T-helper 17 cell (primary cell): ENCODE measurements around the gene TENT5A. TPM values are rescaled to one million over a fixed set of nuclear protein-coding genes. Genes with fewer than 3 reads are reported as not detected.

Experiments
- ATAC-seq: fragments of 150-1000 bp; cut with Tn5 transposase; 2 replicates; pipeline ENCODE4 v1.10.0; 2021; ENCODE audit warnings: mild to moderate bottlenecking, moderate library complexity
- DNase-seq, 3 donors: peaks; one replicate each; pipeline versions ENCODE4 v3.0.0 to v3.0.0-alpha.2; 2020 to 2021
- H3K9me3 ChIP-seq: one replicate; pipeline ENCODE4 v1.7.0; 2013; ENCODE audit warnings: low read length, mild to moderate bottlenecking; ENCODE audit not compliant: control insufficient read depth, poor library complexity, severe bottlenecking
- H3K27ac Mint-ChIP-seq: one replicate; pipeline ENCODE4 v1.8.0; 2022; ENCODE audit warnings: mild to moderate bottlenecking, moderate library complexity, mixed read lengths
- H3K27me3 Mint-ChIP-seq: one replicate; pipeline ENCODE4 v1.8.0; 2022; ENCODE audit warnings: mixed read lengths
- H3K36me3 Mint-ChIP-seq: one replicate; pipeline ENCODE4 v1.8.0; 2022; ENCODE audit warnings: low read depth, mixed read lengths
- H3K4me1 Mint-ChIP-seq: one replicate; pipeline ENCODE4 v1.8.0; 2022; ENCODE audit warnings: mild to moderate bottlenecking, mixed read lengths
- H3K4me3 Mint-ChIP-seq: one replicate; pipeline ENCODE4 v1.8.0; 2022; ENCODE audit warnings: mild to moderate bottlenecking, moderate library complexity, mixed read lengths
- total RNA-seq, 4 donors: library from RNA in 2 of 4; stranded (reverse) in 2 of 4; gene quantifications; one replicate each; pipeline ENCODE4 v1.2.3 and lab custom pipeline; 2022 to 2026

Gene TENT5A
- total RNA-seq, 2 donors from 2014 or later: 5.8 to 6.2 TPM

DNA sequence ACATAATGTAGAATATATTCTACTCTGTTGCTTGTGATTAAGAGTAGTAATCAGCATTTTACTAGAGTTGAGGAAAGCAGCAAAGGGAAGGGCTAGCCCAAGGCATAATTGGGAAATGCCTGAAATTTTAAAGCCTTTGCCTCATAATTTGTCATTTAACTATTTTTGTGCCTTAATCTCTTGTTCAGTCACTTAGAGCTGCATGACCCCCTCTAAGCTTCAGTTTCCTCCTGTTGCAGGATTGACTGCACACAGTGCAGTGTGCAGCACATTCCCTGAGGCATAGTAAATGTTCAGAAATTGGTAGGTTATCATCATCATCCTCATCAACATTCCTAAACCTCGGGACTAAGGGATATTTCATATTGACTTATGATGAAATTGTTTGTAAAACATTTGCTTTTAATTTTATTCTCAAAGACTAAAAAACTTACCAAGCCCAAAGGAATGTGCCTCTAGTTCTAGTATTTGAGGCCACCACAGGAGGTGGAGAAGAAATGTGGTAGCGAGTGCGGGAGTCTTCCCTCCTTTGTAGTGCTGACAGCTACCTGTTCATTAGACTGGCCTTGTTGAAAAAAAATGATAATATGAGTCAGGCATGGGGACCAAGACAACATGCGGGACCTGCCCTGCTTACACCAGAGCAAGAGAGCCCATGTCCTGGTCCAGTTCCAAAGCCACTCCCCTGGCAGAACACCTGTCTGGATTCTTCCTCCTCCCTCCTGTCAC, 14.8 kb upstream of the TENT5A start:
- ATAC-seq (no peak), DNase-seq (no peak)
- Mint-ChIP-seq H3K27ac (no peak overlapping the region), H3K4me1 (no peaks in the 10 kb centered on the region), H3K4me3 (no peak overlapping the region), H3K27me3 (peaks cover 11% of the 10 kb centered on the region), H3K36me3 (no peaks in the 10 kb centered on the region)
- peaks cover 2% of the 10 kb centered on the region for H3K9me3 ChIP-seq

DNA sequence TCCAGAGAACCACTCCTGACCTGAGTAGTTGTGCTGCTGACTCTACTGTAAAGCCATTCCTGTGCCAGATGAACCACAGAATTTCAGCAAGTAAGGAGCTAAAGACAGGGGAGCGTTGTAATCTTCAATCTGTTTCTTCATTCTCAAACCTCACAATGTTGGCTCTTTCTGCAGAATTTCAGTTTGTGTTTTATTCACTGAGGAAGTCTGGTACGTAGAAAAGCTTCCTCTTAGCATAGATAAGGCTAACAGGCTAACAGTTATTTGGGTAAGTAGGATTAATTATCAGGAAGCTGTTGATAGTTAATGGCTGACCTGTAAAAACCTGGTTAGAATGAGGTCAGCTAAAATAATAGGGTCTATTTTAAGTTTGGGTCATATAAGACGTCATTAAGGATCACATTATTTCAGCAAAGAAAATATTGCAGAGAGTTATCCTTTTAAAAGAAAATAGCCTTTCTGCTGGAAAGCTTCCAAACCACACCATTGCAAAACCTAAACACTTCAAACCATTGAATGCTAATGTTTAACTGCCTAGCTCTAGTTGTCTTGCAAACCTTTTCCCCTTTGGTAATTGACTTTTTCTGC, 14.1 kb upstream of the TENT5A start:
- H3K36me3 Mint-ChIP-seq: no peaks in the 10 kb centered on the region
- peaks cover 11% of the 10 kb centered on the region for H3K27me3 Mint-ChIP-seq
- no peak overlapping the region for H3K4me3 Mint-ChIP-seq
- H3K27ac Mint-ChIP-seq: no peak overlapping the region
- H3K4me1 Mint-ChIP-seq: no peaks in the 10 kb centered on the region
- H3K9me3 ChIP-seq: no peaks in the 10 kb centered on the region
- ATAC-seq (no peak), DNase-seq (no peak)

DNA sequence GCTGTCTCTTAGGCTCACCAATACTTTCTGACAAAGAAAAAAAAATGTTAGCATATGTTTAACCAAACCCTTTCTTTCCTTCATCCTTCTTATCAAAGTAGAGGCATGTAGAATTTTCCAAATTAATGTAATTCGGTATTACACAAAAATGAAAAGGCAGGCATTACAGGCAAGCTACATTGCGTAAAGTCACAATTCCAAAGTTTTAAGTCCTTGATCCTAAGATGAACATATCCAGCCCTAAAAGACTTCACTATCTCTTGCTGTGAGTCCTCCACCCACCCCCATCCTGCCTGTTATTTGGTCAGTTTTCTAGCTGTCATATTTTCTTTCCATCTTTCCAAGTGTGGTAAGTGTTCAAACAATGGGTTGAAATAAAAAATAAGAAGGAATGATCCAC, 12.1 kb upstream of the TENT5A start:
- Mint-ChIP-seq H3K4me1 (no peaks in the 10 kb centered on the region), H3K27ac (no peak overlapping the region), H3K27me3 (peaks cover 11% of the 10 kb centered on the region), H3K4me3 (no peak overlapping the region), H3K36me3 (no peaks in the 10 kb centered on the region)
- no peak for DNase-seq
- no peak for ATAC-seq
- H3K9me3 ChIP-seq: no peaks in the 10 kb centered on the region

DNA sequence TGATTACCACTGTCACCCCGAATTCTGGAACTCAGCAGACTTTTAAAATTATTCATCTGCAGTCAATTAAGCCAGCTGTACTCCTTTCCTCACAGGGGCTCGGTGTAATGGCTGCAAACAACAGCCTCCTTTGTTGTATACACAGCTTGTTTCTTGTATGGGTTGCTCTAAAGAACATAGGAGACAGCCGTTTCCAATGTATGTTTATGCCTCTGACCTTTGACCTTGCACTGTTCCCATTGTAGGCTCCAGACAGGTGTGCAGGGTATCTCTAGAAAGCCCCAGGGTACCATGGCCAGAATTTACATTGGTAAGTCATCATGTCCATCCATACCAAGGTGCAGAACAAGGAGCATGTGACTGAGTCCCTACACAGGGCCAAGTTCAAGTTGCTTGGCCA, 11.5 kb upstream of the TENT5A start:
- Mint-ChIP-seq H3K27me3 (peaks cover 11% of the 10 kb centered on the region), H3K36me3 (no peaks in the 10 kb centered on the region), H3K27ac (no peak overlapping the region), H3K4me1 (no peaks in the 10 kb centered on the region), H3K4me3 (no peak overlapping the region)
- DNase-seq (no peak), ATAC-seq (no peak)
- no peaks in the 10 kb centered on the region for H3K9me3 ChIP-seq

DNA sequence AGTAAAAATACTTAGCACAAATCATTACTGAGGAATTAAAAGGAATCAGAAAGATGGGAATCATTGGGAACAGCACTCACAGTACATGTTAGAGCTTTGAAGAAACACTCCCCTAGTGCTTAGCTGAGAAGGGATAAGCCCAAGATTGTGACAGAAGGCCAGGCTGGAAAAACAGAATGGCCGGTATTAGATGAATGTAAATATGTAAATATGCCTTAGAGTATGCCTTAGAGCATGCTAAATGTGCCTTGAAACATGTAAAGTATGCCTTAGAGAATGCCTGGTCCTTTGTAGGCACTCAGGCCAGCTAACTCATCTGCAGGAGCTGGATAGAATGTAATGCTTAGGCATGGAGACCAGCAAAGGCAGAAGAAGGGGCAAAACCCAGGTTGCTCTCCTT, 10.6 kb upstream of the TENT5A start:
- H3K27me3 Mint-ChIP-seq: peaks cover 11% of the 10 kb centered on the region
- no peaks in the 10 kb centered on the region for H3K4me1 Mint-ChIP-seq
- H3K36me3 Mint-ChIP-seq: no peaks in the 10 kb centered on the region
- H3K9me3 ChIP-seq: no peaks in the 10 kb centered on the region
- DNase-seq: no peak
- no peak for ATAC-seq
- no peak overlapping the region for H3K4me3 Mint-ChIP-seq
- no peak overlapping the region for H3K27ac Mint-ChIP-seq

DNA sequence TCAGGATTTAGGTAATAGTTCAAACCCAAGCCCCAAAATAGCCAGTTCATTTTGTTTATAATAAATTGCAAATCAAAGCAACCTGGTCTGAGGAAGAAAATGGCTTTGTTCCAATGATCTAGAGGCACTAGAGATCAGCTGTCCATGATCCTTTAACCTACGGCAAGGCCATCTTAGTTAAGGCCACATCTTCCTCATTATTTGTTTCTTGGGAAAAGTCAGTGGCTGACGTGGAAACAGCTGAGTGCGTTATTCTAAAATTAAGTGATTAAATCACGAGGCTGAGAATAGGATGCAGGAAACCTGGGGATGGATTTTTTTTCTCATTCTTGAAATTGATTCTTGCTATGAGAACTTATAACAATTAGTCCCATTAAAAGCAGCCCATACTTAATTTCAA, 10.1 kb upstream of the TENT5A start:
- Mint-ChIP-seq H3K27ac (no peak overlapping the region), H3K36me3 (no peaks in the 10 kb centered on the region), H3K4me1 (no peaks in the 10 kb centered on the region), H3K4me3 (no peak overlapping the region), H3K27me3 (peaks cover 12% of the 10 kb centered on the region)
- ATAC-seq: no peak
- H3K9me3 ChIP-seq: no peaks in the 10 kb centered on the region
- DNase-seq: no peak

DNA sequence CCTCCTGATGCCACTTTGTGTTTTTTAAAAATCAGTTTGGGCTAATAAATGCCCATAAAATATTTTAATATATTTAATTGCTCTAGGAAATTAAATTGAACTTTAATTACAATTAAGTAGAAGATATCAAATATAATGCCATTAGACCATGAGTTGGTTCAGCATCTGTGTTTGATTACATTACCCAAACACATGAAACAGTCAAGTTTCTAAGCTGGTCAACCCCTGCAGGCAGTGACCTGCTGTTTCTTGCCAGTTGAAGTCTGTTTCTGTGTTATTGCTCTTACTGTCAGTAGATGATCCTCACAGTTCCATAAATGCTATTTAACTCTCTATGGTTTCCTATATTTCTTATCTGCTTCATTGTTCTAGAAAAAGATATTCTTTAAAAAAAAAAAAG, 9.7 kb upstream of the TENT5A start:
- ATAC-seq: no peak

DNA sequence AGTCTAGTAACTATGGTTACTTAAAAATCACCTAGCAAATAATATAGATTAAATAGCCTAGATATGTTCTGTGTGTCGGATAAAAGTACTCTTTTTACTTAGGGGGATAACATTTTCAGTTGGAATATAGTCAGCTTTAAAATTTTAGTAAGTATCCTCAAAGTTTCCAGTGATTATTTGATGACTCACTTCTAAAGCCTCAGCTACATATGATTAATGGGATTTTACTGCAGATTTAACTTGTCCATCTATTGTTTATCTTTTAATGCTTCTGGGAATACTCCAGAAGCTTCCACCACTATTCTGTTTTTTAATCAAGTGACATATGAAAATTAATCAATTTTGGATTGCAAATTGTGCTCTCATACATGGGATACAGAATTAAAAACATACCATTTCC, 8.7 kb upstream of the TENT5A start:
- no peak overlapping the region for H3K27ac Mint-ChIP-seq
- no peak for ATAC-seq
- H3K9me3 ChIP-seq: no peaks in the 10 kb centered on the region
- H3K36me3 Mint-ChIP-seq: no peaks in the 10 kb centered on the region
- no peak for DNase-seq
- no peaks in the 10 kb centered on the region for H3K4me1 Mint-ChIP-seq
- H3K4me3 Mint-ChIP-seq: no peak overlapping the region
- peaks cover 14% of the 10 kb centered on the region for H3K27me3 Mint-ChIP-seq

More for the DNA sequence above, 9.7 kb upstream of the TENT5A start:
- Mint-ChIP-seq H3K36me3 (no peaks in the 10 kb centered on the region), H3K4me1 (no peaks in the 10 kb centered on the region), H3K4me3 (no peak overlapping the region), H3K27me3 (peaks cover 16% of the 10 kb centered on the region), H3K27ac (no peak overlapping the region)
- no peak for DNase-seq
- no peaks in the 10 kb centered on the region for H3K9me3 ChIP-seq

DNA sequence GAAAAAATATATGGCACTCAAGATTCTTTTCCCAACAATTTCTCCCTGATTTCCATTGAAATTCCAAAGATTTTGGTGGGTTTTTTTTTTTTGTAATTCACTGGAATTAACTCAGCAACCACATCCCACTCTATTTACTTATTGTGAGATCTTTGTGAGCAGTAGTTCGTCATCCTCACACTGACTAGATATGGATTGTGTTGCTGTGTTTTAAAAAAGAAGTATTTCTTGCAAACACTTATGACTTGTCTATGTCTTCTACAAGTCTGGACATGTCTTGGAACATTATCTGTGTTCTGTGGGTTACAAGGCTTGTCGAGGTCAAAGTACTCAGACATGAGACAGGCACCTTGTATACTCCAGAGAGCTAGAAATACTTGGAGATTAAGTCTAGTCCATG, 7.3 kb upstream of the TENT5A start:
- DNase-seq (no peak), ATAC-seq (no peak)
- H3K27me3 Mint-ChIP-seq: peaks cover 10% of the 10 kb centered on the region
- H3K4me1 Mint-ChIP-seq: no peaks in the 10 kb centered on the region
- no peaks in the 10 kb centered on the region for H3K36me3 Mint-ChIP-seq
- H3K4me3 Mint-ChIP-seq: no peak overlapping the region
- no peaks in the 10 kb centered on the region for H3K9me3 ChIP-seq
- no peak overlapping the region for H3K27ac Mint-ChIP-seq

DNA sequence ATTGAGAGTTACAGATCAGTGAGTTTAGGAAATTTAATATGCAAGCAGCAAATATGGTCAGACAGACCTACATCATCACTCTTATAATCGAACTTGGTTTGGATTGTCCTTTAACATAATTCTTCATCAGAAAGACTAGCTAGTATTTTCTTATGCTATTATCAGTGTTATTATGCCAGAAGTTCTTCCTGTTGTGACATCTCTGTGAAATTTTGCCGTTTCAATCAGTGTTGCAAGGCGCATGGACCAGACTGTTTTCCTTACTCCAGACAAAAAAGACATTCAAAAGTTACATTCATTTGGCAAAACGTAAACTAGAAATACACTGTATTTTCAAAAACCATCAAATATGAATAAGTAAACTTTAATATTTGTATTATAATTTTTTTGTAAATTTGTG, 5.7 kb upstream of the TENT5A start:
- H3K27ac Mint-ChIP-seq: no peak overlapping the region
- no peaks in the 10 kb centered on the region for H3K4me1 Mint-ChIP-seq
- no peaks in the 10 kb centered on the region for H3K9me3 ChIP-seq
- no peak for ATAC-seq
- DNase-seq: no peak
- H3K27me3 Mint-ChIP-seq: peaks cover 12% of the 10 kb centered on the region
- no peaks in the 10 kb centered on the region for H3K36me3 Mint-ChIP-seq
- no peak overlapping the region for H3K4me3 Mint-ChIP-seq

DNA sequence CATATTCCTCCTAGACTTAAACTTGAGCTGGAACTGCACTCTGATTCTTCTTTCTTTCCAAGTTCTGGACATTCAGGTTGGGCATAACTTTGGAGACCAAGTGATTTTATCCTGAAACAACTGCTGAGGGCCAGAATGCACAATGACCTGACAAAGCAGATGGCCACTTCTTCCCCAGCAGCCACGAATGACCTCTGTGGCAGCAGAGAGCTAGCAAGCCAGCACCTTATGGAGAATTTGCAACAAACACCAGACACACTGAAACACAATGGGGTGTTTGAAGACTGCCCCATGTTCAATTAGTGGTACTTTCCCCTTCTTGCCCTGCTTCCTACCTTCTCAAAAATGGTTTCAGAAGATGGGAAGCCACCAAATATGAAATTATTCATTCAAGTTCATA, 4.2 kb upstream of the TENT5A start:
- H3K9me3 ChIP-seq: no peaks in the 10 kb centered on the region
- no peak overlapping the region for H3K4me3 Mint-ChIP-seq
- H3K27me3 Mint-ChIP-seq: peaks cover 12% of the 10 kb centered on the region
- DNase-seq (no peak), ATAC-seq (no peak)
- H3K27ac Mint-ChIP-seq: no peak overlapping the region
- H3K36me3 Mint-ChIP-seq: peaks cover 3% of the 10 kb centered on the region
- H3K4me1 Mint-ChIP-seq: peaks cover 6% of the 10 kb centered on the region

DNA sequence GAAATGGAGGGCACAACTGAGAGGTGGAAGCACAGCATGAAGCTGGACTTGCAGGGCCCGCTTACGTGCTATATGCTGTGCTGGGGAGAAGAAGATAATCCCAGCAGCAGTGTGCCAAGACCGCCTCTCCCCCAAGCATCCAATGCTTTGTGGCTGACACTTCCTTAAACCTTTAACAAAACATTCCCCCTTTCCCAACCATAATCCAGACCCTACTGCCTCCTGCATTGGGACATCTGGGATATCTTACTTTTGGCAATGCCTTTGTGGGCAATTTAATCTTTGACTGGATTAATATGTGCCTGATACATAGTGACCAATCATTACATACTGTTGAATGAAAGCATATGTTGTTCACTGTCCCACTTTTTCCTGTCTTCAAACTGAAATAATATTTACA, 3.1 kb upstream of the TENT5A start:
- H3K9me3 ChIP-seq: no peaks in the 10 kb centered on the region
- peaks cover 14% of the 10 kb centered on the region for H3K4me1 Mint-ChIP-seq
- H3K27me3 Mint-ChIP-seq: peaks cover 23% of the 10 kb centered on the region
- DNase-seq (no peak), ATAC-seq (no peak)
- no peak overlapping the region for H3K27ac Mint-ChIP-seq
- peaks cover 3% of the 10 kb centered on the region for H3K36me3 Mint-ChIP-seq
- no peak overlapping the region for H3K4me3 Mint-ChIP-seq

DNA sequence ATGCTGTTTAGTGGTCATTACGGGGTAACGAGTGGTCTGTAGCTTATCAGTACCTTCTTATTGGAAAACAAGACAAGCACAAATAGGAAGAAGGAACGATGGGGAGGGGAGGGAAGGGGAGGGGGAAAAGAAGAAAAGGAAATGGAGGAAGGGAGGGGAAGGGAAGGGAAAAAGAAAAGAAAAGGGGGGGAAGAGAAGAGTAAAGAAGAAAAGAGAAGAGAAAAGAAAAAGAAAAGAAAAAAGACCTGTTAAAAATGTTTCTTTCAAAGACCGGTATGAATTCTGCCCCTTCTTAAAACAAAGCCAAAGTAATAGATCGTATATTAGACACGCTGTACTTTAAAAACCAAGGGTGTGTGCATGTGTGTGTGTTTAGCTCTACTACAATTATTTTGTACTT, 2.4 kb upstream of the TENT5A start:
- no peaks in the 10 kb centered on the region for H3K9me3 ChIP-seq
- peaks cover 26% of the 10 kb centered on the region for H3K27me3 Mint-ChIP-seq
- no peak overlapping the region for H3K27ac Mint-ChIP-seq
- no peak overlapping the region for H3K4me3 Mint-ChIP-seq
- H3K36me3 Mint-ChIP-seq: peaks cover 3% of the 10 kb centered on the region
- ATAC-seq: no peak
- peaks cover 19% of the 10 kb centered on the region for H3K4me1 Mint-ChIP-seq
- DNase-seq: no peak
